IMR-90 (cell line): ENCODE data around the gene NDUFS5.

Source experiments
- CEBPB ChIP-seq: IDR thresholded peaks from 2 replicates; pipeline ENCODE4 v1.6.1; 2012; ENCODE audit warnings: low read depth, low read length, improper control_type of control experiment
- CHD1 ChIP-seq: IDR thresholded peaks from 2 replicates; pipeline ENCODE4 v1.6.1; 2012; ENCODE audit warnings: low read depth, low read length, improper control_type of control experiment
- CTCF ChIP-seq: conservative IDR thresholded peaks from 2 replicates; pipeline ENCODE4 v1.5.1; 2012; ENCODE audit warnings: mild to moderate bottlenecking, low read depth, low read length, improper control_type of control experiment
- FOS ChIP-seq: fragments of 150-350 bp; IDR thresholded peaks from 2 replicates; pipeline ENCODE4 v1.6.1; 2016; ENCODE audit warnings: low read depth, low read length
- MAFK ChIP-seq: IDR thresholded peaks from 2 replicates; pipeline ENCODE4 v1.6.1; 2012; ENCODE audit warnings: low read depth, low read length, improper control_type of control experiment
- POLR2A ChIP-seq: IDR thresholded peaks from 2 replicates; pipeline ENCODE4 v1.6.1; 2012; ENCODE audit warnings: mild to moderate bottlenecking, low read depth, low read length
- RAD21 ChIP-seq: IDR thresholded peaks from 2 replicates; pipeline ENCODE4 v1.6.1; 2012; ENCODE audit warnings: low read length, improper control_type of control experiment
- SMC3 ChIP-seq: fragments of 150-350 bp; IDR thresholded peaks from 2 replicates; pipeline ENCODE4 v1.6.1; 2016; ENCODE audit warnings: low read depth, mild to moderate bottlenecking, antibody characterized with exemption, low read length, moderate library complexity
- TF ChIP-seq, protein P1 (sequence below): fragments of 150-350 bp; IDR thresholded peaks from 2 replicates; pipeline ENCODE4 v1.6.1; 2017; ENCODE audit warnings: mild to moderate bottlenecking, antibody characterized with exemption, low read length, low read depth

DNA sequence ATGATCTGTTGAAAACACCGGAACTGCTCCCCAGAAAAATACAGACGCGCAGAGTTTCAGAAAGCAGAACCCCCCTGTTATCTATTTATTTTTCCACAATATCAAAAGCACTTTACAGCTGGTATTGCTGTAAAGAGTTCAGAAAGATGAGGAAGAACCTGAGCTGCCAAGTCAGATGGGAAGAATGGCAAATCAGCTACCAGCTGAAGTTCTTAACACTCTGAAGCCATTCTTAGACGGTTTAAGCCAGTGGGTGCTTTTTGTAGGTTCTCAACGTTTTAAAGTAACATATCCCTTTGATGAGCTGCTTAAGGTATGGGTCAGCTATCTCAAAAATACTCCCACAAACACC, 35.8 kb upstream of the NDUFS5 start:
- TF ChIP-seq CTCF: no peak
- no peak for TF ChIP-seq POLR2A
- no peak for TF ChIP-seq SMC3
- TF ChIP-seq CEBPB: no peak
- TF ChIP-seq CHD1: no peak
- TF ChIP-seq MAFK: no peak
- TF ChIP-seq FOS: no peak
- TF ChIP-seq, protein P1, sequence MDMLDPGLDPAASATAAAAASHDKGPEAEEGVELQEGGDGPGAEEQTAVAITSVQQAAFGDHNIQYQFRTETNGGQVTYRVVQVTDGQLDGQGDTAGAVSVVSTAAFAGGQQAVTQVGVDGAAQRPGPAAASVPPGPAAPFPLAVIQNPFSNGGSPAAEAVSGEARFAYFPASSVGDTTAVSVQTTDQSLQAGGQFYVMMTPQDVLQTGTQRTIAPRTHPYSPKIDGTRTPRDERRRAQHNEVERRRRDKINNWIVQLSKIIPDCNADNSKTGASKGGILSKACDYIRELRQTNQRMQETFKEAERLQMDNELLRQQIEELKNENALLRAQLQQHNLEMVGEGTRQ: no peak
- no peak for TF ChIP-seq RAD21
